HG03108 (cell line): ENCODE results near the gene HIVEP2.

Experiments
- ATAC-seq: cut with Tn5 transposase; IDR thresholded peaks from one replicate; pipeline ENCODE4 v1.9.1; 2021; ENCODE audit warnings: moderate library complexity; ENCODE audit not compliant: unreplicated experiment

The HIVEP2 gene

DNA sequence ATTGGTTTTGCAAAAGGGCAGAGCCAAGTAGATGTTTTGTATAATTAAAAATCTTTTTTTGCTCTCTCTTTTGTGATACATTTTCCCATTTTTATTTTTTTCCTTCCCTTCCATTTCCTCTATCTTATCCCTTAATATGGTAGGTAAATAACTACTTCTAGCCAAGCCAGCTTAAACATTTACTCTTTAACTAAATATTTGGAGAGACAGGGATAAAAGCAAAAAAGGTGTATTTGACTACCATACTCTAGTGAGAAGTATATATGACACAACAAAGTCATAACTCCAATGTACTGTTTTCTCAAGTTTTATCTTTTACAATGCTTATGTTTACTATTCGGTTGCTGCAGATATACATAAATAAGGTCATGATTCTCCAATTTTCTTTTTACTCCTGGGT, 154.7 kb downstream of the HIVEP2 start:
- no peak for ATAC-seq

DNA sequence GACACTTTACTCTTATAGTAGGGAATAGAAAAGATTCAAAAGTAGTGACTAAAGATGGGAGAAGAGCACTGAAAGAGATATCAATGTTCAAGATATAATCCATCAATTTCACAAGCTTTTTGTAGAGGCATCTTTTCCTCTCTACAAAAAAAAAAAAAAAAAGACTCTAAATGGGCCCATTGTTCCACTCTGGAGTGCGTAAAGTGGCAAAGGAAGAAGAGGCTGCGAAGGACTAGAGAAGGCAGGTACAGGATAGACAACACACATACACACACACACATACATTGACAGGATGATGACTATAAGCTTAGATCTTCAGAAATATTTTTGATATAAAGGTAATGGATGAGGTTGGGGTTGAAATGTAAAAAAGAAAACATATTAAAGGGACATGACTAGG, 157.6 kb downstream of the HIVEP2 start:
- ATAC-seq, result no peak

DNA sequence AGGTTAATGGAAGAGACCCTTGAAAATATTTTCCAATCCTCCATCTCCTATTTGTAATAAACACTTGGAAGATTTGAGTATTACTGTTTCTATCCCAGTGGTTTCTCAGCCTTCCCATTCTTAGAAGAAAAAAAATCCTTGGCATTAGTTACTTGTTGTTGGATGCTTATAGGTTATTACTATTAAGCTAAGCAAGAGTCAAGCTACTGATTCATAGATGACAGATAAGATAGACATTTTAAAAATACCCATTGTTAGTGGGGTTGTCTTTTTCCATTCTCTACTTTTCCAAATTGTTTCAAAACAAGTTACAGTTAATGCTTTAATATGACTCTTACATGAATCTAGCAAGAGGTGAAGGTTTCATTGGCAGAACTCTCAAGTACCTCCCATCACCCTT, 158.5 kb downstream of the HIVEP2 start:
- ATAC-seq, result no peak

DNA sequence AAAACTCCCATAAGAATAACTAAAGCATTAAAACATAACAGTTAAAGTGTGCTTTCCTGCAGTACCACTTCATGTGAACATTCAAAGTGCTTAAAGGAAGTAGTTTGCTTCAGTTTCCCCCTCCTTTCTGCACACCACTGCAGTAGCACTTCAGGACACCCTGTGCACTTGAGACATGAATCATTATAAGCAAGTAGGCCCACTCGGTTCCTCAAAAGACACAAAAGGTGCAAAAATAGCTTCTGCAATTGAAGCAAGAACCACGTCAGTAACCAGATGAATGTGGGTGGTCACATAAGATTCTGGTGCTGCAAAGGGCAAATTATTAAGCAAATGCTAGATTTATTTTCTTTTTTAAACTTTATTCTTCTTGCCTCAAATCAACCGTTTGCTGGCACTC, 160.6 kb downstream of the HIVEP2 start:
- ATAC-seq, result peak; percentile 99

DNA sequence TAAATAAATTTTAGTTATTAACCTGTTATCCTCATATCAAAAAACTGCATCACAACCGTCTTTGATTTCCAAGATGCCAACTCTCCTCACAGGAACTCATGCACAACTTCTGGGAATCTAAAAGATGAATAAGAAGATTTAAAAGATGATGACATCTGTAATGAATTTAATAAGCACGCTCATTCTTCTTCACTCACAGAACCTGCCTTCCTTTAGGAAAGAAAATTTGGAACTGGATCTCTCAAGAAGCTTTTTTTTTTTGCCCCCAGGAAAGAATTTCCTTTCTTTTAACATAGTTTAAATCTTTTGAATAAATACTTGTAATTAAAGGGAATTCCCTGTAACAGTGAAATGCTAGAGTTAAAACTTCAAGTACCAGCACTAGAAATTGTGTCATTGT, 161.5 kb downstream of the HIVEP2 start:
- no peak for ATAC-seq

DNA sequence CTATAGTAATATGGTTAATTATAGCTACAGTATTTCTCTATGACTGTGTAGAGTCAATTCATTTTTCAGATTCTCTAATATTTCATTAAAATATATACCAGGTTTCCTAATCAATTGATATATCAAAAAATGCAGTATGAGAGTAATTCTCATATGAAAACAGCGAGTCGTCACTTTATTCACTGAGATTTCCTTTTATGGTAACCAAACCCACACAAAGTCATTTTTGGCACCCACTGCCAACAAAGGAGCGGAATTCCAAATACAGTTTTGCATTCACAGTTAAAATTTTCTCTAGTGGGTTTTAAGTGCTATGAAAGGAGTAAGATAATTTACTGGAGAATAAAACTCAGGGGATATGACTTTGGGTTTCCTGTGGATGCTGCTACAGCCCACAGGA, 163.8 kb downstream of the HIVEP2 start:
- no peak for ATAC-seq

DNA sequence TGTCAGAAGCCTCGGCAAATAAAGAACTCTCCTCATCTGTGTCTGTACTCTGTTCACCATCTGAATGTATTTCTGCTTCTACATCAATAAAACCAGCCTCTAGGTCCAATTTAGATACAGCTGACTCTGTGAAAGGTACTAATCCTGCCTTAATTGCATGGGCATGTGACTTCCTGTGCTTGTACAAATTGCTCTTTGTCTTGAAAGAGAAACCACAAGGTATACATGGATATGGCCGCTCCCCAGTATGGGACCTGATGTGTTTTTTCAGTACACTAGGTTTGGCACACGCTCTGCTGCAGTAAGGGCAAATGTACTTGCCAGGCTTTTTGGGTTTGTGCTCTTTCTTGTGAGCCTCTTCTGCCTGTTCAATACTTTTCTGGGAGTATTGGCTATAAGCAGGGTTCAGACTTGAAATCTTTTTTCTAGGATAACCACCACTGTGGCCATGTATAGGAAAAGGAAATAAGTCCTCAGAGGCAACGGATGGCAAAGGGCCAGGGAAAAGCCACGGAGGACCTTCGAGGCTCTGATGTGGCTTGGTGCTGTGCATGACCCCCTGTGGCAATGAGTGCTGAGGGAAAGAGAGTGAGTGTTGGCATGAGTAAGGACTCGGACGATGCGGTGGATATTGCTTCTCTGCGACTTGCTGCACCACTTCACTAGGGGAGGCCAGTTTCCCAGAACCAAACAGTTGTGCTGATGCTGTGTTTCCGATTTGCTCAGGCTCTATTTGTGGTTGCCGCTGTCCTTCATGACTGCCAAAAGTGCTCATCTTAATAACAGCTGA, 170.9 kb downstream of the HIVEP2 start:
- ATAC-seq, result no peak

DNA sequence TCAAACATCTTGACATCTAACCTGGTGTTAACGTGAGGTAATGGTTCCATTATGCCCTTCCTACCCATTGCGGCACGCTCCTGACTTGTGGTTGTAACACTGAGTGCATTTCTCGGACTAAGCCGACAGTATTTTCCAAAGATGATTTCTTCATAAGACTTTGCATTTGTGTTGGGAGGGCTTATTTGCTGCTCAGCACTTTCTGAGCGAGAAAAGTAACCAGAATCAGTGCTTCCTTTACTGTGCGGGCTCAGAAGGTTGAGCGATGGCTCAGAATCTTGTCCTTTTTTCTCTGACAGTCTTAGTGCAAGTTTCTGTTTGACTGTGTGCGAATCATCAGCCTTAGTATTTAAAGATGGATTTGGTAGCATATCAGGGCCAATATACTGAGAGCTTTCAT, 171.7 kb downstream of the HIVEP2 start:
- ATAC-seq, result no peak

DNA sequence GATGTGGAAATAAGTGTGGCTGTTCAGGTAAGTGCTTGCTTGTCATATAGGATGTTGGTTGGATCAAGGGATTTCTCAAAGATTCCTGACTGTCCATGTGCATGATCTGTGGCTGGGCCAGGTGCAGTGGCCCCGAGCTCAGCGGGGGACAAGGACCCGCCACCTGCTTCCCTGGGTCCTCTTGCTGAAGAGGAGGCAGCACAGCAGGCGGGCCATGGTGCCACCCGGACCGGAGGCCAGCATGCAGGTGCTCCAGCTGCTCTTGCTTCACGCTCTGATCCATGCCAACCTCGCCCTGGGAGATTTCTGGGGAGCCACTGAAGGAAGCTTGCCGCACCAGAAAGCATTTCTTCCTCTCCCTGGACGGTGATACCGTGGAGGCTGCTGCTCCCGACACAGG, 173.8 kb downstream of the HIVEP2 start:
- no peak for ATAC-seq

DNA sequence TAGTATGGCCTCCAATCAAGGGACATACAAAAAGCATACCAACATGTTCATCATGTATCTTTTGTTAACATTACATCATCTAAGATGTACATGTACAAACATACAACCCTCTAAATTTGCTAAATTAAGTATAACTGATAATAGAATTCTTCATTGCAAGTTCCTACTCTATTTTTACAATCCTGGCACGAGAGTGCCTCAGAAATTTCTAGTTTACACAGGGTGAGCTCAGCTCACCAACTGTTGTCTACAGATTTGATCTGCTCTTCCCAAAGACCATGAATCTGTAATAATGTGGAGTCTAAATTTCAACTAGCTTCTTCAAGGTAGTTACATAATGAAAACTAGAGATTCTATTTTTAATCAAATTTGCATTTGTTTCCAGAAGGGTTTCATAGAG, 179.7 kb downstream of the HIVEP2 start:
- ATAC-seq, result no peak

DNA sequence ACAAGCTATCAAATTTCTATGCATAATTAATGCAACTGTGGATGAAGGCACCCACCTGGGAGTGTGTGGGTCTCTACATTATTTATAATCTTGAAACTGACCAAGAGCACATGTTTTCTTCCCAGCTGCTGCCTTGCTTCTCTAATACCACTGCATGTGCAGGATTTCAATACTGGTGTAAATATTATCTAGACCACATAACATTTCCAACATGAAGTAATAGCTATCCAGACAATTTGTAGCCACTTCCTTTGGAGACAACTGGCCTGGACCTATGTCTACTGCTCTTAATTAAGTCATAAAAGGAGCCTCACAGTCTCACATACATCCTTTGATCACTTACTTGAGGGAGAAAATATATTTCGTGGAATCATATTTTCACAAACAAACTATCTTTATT, 180.7 kb downstream of the HIVEP2 start:
- no peak for ATAC-seq

DNA sequence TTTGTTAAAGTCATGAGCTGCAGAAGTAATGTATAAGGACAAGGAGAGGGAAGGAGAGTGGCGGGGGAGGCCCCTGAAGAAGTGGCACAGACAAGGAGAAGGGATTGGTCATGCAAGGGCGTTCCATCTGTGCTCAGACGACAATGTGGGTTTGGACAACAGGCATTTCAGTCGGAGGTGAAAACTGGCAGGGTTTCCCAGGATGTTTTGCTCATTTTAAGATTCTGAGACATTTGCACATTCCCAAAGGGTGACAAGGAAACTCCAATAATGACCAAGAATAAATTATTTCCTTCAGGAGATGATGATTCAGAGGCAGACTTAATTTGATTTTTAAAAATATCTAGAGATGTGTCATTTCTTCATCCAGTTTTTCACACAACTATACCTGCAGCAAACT, 181.8 kb downstream of the HIVEP2 start:
- ATAC-seq, result no peak

DNA sequence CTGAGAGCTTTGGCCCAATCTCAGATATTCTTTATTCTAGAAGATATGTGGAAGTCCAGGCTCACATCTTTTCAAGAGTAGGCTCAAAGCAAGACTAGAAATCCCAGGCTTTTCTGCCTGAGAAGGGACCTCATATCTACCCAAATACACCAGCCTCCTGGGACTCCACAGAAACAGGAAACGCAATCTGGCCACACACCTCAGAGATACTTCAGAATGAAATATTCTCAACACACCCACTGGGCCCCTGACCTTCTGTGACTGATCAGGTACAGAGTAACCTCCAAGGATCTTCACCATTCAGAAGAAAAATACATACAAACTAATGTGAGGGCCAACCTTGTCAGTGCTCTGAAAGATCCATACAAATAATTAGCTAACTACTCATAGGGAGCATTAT, 183.2 kb downstream of the HIVEP2 start:
- peak; percentile 88 for ATAC-seq

DNA sequence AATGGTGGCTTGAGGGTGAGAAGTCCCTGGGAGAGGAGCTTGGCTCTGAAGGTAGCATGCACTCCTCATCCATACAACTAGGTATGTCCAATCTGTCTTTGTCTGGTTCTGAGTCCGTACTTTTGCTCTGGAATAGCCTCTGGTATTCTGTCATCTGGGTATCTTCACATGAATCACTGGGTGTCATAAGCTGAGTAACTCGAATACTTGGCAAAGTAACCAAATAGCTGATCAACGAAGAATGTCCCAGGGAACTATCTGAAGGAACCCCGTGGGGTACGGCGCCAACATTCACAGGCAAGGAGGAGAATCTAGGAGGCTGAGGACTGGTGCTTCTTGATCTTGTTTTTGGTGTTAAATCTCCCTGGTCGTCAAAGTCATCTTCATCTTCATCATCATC, 184.8 kb downstream of the HIVEP2 start:
- ATAC-seq, result no peak

DNA sequence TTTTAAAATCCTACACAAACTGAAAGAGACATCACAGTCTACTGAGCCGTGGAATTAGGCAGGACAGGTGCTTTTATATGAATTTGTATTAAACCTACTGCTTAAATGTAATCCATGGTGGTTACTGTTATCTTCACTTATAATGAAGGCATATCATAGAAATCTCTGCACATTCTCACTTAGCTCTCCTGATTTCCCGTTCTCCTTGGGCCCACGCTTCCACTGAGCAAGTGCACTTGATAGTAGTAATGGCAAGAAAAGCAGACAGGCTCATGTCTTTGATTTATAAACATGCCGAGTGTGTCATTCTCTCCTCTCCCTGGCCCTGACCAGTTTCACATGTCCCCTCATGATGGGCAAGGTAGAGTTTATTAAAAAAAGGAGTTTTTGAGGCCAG, 186.3 kb downstream of the HIVEP2 start:
- ATAC-seq, result no peak

DNA sequence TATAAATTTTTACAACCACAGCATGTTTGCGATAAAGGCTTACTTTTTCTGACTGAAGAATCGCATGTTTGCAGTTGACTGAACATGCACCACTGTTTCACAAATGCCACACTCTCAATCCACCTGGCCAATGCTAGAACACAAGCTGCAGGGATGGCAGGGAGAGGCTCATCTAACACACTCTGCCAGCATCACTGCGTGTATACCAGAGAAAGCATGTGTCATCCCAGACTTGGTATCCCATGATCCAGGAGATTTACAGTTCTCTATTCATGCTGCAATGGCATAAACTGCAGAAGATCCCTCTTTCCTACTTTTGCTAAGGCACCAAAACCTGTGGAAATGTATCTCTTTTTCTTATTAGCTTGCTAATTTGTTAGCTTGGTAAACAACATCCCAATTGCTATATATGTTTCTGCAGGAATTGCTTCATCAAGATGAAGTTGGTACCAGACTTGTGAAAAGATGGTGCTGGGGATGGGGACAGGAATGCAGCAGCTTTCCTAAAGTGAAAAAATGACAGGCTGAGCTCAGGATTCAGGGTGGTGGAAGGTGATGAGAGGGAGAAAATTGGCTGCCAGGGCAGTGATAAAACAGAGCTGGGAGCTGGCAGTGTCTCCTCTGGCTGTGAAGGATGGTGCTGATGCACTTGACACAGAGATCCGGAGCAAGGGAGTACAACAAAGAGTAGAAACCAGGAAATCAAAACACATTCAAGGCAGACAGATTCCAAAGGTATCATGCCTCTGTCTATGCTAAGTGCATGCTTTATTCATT, 186.9 kb downstream of the HIVEP2 start:
- ATAC-seq, result no peak

DNA sequence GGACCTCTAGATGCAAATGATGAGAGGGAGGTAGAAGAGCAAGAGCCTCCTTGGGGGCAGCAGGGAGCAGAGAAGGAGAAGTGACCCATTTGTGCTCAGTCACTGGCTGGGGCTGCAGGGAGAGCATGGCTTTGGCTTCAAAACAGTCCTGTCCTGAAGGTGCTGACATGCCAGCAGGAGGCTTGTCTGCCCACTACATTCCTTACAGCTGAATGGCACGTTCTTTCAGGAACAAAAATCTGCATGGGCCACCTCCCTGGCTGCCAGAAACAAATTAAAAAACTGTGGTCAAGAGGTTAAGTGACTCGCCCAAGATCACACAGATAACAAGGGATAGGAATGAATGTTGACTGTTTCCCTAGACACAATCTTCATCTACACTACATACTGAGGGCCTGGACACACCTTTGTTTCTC, 188.8 kb downstream of the HIVEP2 start:
- ATAC-seq, result no peak

DNA sequence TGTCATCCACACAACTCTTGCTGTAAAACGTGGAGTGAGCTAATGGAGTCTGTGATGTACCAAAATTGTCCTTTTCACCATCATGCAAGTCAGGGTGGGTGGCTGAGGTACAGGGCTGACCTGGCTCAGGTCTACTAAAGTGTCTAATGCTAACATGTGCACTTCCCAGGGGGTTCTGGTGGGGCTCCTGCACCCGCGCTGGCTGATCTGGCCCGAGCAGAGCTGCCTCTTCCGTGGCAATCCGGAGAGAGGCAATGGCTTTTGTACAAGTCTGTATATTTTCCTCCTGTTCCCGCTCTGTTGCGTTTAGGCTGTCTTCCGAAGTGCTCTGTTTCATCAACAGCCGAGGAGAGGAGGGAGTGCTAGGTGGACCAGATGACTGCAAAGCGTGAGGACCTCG, 191.8 kb downstream of the HIVEP2 start:
- ATAC-seq, result no peak

DNA sequence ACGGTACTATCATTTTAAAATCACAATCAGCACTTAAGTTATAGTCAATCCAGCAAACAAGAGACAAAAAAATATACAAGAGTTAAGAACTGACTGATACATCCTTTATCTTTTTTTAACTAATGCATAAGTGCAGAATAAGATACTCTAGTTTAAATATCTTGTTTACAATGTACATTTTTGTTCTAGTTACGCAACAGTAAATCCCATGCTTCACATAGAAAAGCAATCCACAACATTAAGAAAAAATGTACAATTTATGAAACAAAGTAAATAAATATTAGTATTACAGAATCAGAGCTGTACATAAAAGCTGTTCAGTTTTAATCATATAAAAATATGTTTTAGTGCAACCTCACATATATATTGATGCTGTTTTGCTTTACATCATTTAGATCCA, 192.6 kb downstream of the HIVEP2 start:
- ATAC-seq, result no peak

DNA sequence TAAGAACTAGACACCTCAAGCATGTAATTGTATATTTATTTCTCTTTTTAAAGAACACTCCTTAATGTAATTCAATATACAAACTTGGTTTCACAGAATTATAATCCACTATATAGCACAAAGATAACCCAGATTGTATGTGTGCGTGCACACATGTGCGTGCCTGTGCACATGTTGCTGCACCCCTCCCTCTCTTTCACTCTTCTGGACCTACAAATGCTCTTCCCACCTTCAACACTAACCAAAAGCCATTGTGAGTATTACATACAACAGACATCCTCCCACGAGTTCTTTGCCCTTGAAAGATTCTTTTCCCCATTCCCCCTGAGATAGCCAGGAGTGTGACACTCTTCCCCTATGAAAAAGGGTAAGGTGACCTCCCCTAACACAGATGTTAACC, 193.5 kb downstream of the HIVEP2 start:
- no peak for ATAC-seq

DNA sequence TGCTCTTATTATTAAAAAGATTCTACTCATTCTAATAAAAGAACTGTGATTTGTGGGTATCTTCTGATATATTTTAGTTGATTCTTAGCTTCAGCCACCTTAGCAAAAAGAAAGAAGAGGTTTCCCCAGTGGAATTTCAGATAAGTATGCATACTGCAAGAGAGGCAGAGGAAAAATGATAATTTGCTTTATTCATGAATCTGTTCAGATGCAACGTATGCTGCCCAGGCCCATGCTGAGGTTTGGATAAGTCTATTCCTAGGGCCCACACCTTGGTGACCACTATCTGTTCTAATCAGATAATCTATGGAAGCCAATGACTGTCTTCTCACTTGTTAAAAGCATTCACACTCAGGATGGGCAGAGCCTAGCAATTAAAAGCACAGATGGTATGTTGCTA, 194.0 kb downstream of the HIVEP2 start:
- no peak for ATAC-seq

DNA sequence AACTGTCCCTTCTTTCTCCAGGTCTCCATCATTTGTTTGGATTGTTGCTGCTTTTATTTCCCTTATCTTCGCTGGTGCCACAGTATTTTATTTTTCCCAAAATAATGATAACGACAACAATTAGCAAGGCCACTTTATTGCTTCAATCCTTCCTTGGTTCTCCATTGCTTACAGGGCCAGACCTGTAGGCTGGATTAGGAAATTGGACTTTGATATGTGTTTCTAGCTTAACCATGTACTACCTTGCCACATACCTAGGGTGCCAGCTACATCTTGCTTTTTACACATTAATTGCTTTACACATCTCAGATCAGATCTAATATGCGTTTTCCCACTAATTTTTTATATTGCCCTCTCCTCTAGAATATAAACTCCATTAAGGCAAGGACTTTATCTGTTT, 195.4 kb downstream of the HIVEP2 start:
- no peak for ATAC-seq

DNA sequence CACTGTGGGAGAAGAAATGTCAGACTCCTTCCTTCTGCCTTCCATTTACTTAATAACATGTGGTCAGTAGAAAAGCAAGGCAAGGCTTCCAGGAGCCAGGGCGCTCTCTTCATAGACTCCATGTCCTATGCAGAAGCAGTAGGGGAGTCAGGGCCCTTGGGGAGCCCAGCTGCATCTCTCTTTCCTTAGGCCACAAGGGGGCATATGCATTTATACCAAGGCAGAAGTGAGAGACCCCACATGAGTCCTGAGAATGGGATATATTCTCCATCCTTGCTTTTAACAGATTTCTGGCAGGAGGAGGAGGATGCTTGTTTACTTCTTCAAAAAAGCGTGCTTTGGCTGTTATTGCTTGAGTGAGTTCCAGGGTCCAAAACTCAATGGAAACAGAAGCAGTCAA, 198.5 kb downstream of the HIVEP2 start:
- ATAC-seq, result no peak
